GM18507 (cell line): ENCODE measurements around the gene INKA2.

Source experiments
- DNase-seq: peaks from one replicate; pipeline ENCODE4 v3.0.0; 2011; ENCODE audit warnings: low read depth; ENCODE audit not compliant: insufficient read length; ENCODE audit errors: extremely low spot score
- FAIRE-seq: peaks from 2 replicates; lab custom pipeline; 2011; peaks lifted over from hg19 to GRCh38; lab: Jason Lieb, UNC

INKA2 gene

DNA sequence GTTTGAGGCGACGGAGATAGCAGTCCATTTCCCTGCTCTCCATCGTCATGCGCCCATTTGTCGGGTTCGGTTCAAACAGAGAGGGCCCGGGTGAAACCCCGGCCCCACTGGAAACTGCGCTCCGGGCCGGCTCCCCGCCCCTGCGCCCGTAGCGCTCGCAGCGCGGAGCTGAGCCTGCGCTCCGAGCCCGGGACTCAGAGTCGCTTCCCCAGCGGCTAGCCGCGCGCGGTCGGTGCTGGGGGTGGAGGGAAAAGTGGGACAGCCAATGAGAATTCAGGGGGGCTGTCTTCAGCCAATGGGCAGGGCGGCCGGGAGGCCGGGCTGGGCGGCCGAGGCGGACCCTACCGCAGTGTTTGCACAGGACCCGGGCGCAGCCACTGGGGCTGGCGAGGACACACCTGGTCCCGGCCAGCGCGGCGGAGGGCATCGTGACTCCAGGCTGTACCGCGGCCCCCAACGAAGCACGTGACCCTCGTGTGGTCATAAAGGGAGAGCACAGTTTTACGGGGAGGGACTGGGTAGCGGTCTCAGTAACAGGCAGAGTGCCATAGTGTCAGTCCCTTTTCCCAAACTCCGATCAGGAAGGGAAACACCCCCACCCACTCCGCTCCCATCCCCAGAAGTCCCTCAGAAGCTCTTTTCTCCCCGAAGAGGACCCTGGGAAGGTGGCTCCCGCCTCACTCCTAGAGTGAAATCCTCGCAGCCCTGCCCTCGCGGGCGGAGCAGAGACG, at the start of gene INKA2:
Gene INKA2, minus strand, starts transcription at position 202 of the 731 bp plus-strand sequence. Its CDS starts 153 bp downstream, at position 49.
- DNase-seq (peak; percentile 81), FAIRE-seq (peak; percentile 92)

DNA sequence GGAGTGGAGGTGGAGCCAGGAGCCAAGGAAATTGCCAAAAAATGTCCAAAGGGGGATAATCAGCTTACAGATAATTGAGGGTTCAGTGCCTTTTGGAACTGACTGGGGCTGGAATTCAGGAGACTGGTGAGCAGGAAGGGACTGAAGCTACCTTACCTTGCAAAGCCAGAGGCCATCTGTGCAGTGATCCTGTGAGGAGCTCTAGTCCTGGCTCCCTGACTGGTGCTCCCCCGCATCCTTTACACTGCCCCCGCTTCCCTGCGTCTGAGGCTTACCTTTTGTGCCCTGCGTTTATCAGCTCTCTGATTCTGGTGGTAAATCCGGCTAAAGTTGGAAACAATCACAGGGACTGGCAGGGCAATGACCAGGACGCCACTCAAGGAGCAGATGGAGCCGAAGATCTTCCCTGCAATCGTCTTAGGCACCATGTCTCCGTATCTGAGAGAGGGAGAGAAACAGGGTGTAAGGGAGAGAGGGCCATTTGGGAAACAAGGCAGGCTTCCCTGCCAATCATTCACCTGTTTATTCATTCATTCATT, 47.5 kb upstream of the INKA2 start:
- DNase-seq (no peak), FAIRE-seq (no peak)

DNA sequence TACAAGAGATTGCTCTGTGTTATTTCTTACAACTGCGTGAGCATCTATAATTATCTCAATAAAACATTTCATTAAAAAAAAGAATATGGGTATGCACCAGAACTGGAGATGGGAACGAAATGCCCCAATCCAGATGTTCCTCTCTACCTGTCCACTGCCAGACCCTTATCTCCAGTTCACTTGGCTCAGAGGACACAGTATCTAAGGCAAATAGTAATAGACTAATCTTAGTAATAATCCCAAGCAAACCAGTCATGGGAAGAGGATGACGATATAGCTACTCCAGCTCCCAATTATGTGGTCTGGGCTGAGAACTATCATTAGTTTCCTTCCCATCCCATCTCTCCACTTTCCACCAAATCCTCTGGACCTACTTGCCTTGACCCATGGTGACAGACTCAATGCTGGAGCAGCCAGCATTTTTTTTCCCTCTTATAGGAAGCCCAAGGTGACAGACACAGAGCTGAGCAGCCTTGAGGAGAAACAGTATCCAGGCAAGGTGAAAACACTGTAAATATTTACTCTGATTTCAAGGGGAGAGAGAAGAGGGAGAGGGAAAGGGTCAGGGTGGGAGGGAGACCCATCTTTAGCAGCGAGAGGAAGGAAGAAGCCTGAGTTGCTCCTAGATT, 45.2 kb upstream of the INKA2 start:
- no peak for DNase-seq
- FAIRE-seq: no peak

DNA sequence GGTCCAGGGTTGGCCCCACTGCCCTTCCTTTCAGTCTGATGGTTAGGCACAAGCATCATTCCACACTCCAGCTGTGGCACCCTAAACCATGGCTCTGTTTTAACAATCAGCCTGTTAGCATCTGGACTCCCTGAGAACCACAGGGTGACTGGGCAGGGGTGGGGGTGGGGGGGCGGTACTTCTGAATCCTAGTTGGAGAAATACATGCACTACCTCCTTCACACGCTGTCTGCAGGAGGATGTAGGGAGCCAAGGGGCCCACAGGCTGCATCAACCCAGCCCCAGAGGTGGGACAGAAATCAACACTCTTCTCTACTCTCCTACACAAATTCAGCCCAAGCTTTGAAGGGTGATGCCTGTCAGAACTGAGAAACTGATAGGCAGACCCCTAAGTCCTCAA, 40.4 kb upstream of the INKA2 start:
- FAIRE-seq (no peak), DNase-seq (no peak)

- DNase-seq: no peak
- FAIRE-seq: no peak
Observed at GRCh38 chr1:111778541-111779051, 39.4 kb upstream of the INKA2 start.

- no peak for DNase-seq
- no peak for FAIRE-seq
Observed at GRCh38 chr1:111778066-111778465, 38.9 kb upstream of the INKA2 start.

DNA sequence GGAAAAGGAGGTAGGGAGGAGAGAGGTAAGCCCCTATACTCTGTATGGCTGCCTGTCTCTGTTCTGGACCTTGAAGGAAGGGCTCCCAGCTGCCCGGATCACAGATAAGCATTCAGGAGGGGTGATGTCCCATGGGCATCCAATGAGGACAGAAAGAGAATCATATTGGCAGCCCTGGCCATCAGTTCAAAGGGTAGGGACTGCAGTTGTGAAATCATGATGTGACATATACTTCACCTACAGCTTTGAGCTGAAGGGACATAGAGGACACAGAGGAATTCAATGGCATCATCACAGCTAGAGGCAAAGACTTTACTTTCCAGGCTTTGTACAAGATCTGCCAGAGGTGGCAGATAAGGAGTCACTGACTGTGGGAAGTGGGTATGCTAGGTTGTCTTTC, 38.1 kb upstream of the INKA2 start:
- DNase-seq (no peak), FAIRE-seq (no peak)

DNA sequence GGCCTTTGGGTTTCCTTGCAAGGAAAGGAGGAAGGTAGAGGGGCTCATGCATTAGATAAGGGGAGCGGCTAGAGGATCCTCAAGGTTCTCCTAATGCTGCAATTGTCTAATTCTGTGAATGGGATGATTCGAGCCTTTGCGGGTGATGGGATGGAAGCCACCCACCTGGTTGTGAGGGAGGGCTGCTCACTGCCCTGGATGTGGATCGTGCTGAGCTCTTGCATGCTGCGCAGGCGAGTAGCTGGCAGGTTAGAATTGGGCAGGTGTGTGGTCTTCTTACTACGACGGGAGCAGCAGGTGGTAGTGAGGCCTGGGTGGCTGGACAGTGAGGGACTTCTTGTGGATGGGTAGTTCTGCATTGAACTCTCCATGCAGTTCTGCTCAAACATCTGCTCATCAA, 37.7 kb upstream of the INKA2 start:
- DNase-seq (no peak), FAIRE-seq (no peak)

- no peak for DNase-seq
- FAIRE-seq: no peak
Observed at GRCh38 chr1:111776391-111776790, 37.2 kb upstream of the INKA2 start.

GRCh38 chr1:111775966-111776365, 36.8 kb upstream of the INKA2 start:
- FAIRE-seq: no peak
- no peak for DNase-seq

DNA sequence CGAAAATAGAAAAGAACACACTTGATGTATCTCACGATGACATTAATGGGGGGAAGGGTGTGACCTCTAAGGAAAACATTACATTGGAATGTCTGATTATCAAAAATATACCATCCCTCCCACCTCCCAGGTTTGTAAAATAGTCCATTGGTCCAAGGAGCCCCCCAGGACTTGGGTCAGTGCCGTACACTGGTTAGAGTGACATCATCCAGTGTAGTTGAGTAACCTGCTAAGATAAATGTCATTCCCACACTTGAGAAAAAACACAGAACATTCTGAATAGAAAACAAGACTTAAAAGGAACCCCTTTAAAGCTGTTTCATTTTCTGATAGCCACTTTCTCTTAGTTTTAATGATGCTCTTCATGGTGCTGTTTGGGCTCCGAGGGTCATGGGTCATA, 31.7 kb upstream of the INKA2 start:
- DNase-seq: no peak
- no peak for FAIRE-seq

DNA sequence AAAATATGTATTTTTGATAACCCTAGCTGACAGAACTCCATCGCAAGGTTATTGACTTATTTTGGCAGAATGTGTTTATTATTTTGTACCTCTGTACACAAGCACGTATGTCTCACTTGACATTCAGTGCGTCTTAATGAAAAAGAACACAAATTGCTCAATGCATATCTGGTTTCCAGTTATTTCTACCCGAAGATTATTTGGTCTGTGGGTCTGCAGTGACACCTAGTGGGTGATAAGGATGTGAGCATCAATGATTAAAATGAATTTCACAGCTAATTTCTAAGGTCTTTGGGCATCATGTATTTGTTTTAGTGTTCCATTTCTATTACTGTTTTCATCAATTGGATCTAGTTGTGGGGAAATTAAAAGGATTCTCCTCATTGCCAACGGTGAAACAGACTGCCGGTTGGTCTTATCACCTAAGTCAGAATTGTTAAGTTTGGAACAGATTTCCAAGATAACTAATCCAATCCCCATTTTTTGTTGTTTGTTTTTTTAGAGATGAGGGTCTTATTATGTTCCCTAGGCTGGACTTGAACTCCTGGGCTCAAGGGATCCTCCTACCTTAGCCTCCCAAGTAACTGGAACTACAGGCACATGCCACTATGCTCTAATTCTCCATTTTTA, 30.4 kb upstream of the INKA2 start:
- DNase-seq: no peak

GRCh38 chr1:111768625-111769024, 29.4 kb upstream of the INKA2 start:
- DNase-seq (no peak), FAIRE-seq (no peak)

More for the DNA sequence above, 30.4 kb upstream of the INKA2 start:
- peak; percentile 84 for FAIRE-seq

DNA sequence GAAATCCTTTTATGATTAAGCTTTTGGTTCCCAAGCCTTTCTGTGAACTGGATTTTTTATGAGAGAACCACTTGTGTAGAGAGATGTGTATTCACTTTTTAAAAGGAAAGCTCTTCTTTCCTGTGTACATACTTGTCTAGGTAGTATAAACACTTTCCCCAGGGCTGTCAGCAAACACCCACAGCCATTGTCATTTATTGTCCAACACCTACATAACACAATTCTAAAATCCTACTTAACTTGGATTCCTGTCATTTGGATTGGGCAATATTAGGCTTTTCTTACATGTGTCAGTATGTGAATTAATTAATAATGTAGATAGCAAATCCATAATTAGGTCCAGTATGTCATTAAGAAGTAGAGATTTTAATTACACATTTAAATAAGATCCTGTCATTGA, 28.8 kb upstream of the INKA2 start:
- FAIRE-seq (no peak), DNase-seq (no peak)

DNA sequence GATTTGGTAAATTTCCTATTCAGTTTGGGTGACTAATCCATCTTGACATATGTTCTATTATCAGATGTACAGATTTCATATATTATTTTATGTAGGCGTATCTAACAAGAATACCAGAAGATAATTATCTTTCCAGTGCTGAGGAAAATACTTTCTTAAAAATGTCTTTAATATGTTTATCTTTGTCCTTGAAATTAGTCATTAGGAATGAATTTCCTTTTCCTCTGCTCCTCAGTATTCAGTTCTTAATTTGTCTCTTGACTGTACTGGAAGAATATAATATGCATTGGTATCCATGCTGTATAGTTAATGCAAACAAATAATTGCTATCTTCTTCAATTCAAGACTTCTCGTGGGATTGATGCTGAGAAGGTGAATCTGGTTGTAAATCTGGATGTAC, 23.1 kb upstream of the INKA2 start:
- DNase-seq (no peak), FAIRE-seq (no peak)

DNA sequence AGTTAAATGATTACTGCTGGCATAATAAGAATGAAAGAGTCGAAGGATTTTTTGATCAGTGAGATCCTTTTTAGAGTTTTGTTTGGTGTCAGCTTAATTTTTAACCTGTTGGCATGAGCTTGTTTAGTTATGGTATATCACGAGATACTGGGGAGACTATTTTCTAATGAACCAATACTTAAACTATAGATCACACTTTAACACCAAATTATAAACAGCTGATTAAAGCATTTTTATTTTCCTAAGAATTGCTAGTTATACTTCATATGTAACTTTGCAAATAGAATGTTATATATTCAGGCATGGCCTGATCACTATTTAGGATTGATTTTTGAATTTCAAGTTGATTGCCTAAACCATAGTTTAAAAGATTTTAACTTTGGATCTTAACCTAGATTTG, 22.5 kb upstream of the INKA2 start:
- FAIRE-seq (no peak), DNase-seq (no peak)

DNA sequence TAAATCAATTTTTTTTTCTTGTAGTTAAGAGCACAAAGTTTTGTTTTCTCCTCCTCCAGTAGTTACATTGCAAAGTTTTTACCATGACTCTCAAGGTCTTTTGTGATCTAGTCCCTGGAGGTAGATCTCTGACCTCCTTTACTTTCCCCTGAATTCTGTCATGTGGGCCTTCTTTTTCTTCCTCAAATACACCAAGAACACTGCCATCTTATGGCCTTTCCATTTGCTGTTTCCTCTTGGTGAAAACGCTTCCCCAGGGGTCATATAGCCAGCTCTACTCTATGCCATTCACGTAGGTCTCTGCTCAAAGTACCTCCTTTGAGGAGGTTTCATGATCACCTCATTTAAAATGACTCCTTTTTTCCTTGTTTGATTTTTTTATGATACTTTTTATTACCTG, 19.2 kb upstream of the INKA2 start:
- DNase-seq (no peak), FAIRE-seq (no peak)

GRCh38 chr1:111756124-111756513, 16.9 kb upstream of the INKA2 start:
- peak; percentile 15 for DNase-seq
- no peak for FAIRE-seq

GRCh38 chr1:111755331-111756123, 16.3 kb upstream of the INKA2 start, which contains the start of gene DDX20:
Gene DDX20 (plus strand): TSS chr1:111755901. CDS start chr1:111755925, 24 bp downstream.
- peak; percentile 95 for FAIRE-seq

GRCh38 chr1:111754984-111755330, 15.8 kb upstream of the INKA2 start:
- DNase-seq (peak; percentile 12), FAIRE-seq (no peak)

More at GRCh38 chr1:111755331-111756123, 16.3 kb upstream of the INKA2 start, which contains the start of gene DDX20:
- DNase-seq: peak; percentile 93
